ENCODE data around the gene CFAP141.

DNA sequence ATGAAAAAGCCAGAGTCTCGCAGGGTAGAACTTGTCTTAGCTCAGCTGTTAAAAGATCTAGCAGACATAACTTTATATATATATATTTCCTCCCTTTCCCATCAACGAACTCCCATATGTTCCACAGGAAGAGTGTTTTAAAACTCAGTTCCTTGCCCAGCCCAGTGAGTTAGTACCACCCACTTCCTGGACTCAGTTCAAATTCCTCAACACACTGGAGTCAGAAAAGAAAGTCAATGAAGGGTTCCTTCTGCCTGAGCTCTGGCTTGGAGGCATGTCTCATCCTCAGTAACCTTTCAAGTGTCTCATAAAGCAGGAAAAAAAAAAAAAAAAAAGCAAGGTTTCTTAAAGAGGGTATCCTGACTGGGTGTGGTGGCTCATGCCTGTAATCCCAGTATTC, 29.8 kb downstream of the CFAP141 start:
- TF ChIP-seq CTCF (IDR thresholded peaks at IDR 0.05; ENCODE audit: low read depth, low read length) = no peak
- no peak for TF ChIP-seq POLR2A (IDR thresholded peaks at IDR 0.05; ENCODE audit: extremely low read depth, insufficient read length)
- TF ChIP-seq MYC (IDR thresholded peaks at IDR 0.05; ENCODE audit: low read depth, low read length) = no peak
- TF ChIP-seq, protein P1, sequence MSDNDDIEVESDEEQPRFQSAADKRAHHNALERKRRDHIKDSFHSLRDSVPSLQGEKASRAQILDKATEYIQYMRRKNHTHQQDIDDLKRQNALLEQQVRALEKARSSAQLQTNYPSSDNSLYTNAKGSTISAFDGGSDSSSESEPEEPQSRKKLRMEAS (IDR thresholded peaks at IDR 0.05; ENCODE audit: low read depth, low read length) = no peak

All from NB4 (cell line).